ENCODE results near the gene TSGA10IP.

The TSGA10IP gene

DNA sequence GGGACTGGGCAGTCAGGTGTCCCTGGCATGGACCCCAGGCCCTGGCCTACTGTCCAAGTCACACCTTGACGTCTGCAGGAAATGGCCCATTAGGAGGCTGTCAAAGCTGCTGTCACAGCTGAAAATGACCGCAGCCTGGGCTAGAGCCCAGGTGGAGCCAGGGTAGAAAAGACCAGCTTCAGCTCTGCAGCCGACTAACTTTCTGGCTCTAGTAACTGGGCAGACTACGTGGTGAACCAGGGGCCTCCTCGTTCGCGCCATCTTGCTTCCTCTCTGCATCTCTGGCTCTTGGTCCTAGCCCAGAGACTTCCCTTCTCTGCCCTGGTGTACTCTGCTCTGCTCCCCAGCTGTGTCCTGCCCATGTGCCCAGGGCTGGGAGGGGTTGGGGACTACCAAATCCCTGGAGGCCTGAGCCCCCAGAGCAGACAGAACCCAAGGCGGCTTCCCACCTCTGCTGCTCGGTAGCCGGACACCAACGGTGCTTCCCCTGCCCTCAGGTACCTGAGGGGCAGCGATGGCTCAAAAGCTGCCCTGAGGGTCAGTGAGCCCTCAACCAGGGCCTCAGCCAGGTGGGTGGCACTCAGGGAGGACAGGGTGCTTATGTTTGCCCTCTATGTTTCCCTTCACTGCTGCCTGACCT lies 35.9 kb downstream of the TSGA10IP start:
- Mint-ChIP-seq H3K4me3 (no peak overlapping the region), H3K9me3 (no peaks in the 10 kb centered on the region), H3K27ac (no peak overlapping the region), H3K4me1 (no peaks in the 10 kb centered on the region), H3K27me3 (ENCODE audit: low read depth, poor library complexity) (no peaks in the 10 kb centered on the region), H3K36me3 (ENCODE audit: low read depth) (peaks cover 13% of the 10 kb centered on the region)
- no peak for DNase-seq
- TF ChIP-seq, protein P1, sequence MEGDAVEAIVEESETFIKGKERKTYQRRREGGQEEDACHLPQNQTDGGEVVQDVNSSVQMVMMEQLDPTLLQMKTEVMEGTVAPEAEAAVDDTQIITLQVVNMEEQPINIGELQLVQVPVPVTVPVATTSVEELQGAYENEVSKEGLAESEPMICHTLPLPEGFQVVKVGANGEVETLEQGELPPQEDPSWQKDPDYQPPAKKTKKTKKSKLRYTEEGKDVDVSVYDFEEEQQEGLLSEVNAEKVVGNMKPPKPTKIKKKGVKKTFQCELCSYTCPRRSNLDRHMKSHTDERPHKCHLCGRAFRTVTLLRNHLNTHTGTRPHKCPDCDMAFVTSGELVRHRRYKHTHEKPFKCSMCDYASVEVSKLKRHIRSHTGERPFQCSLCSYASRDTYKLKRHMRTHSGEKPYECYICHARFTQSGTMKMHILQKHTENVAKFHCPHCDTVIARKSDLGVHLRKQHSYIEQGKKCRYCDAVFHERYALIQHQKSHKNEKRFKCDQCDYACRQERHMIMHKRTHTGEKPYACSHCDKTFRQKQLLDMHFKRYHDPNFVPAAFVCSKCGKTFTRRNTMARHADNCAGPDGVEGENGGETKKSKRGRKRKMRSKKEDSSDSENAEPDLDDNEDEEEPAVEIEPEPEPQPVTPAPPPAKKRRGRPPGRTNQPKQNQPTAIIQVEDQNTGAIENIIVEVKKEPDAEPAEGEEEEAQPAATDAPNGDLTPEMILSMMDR (IDR thresholded peaks at IDR 0.05): no peak

DNA sequence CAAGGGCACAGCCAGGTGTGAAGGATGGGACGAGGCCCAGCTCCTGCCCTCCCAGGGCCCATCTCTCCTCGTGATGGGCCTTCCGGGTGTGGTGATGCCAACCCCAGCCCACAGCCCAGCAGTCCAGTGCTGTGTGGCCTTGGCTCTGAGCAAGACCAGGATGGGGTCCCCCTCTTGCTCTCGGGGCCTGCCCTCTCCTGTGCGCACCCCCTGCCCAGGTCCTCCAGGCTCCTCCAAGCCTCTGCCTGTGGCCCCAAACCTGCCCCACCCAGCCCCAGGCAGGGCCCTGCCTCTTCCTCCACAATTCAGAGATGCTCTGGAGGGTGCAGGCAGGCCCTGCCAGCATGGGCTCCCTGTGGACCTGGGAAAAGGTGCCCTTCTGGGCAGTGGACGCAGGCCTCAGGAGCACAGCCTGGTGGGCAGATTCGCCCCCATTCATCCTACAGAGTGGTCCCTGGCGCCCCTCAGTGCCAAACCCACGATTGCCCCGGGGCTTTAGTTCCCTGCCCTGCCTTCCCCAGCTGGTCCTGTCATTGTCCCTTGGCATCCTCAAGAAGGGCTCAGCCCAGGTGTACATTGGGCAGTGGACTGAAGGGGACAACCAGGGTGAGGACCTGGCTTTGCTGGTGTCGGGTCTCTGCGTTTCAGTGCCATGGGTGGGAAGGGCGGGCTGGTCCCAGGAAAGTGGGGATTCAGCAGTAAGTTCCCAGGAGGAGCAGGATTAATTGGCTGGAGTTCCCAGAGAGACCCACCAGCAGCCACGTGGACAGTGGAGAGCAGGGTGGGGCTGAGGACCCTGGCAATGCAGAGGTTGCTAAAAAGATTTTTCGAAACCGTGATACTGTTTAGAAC lies 36.9 kb downstream of the TSGA10IP start:
- Mint-ChIP-seq H3K27ac (no peak overlapping the region), H3K36me3 (ENCODE audit: low read depth) (peaks cover 11% of the 10 kb centered on the region), H3K27me3 (ENCODE audit: low read depth, poor library complexity) (no peaks in the 10 kb centered on the region), H3K9me3 (no peaks in the 10 kb centered on the region), H3K4me1 (no peaks in the 10 kb centered on the region), H3K4me3 (no peak overlapping the region)
- DNase-seq: no peak
- TF ChIP-seq, protein P1 (IDR thresholded peaks at IDR 0.05): no peak

- H3K36me3 Mint-ChIP-seq (ENCODE audit: low read depth): peaks cover 11% of the 10 kb centered on the region
- no peaks in the 10 kb centered on the region for H3K4me1 Mint-ChIP-seq
- H3K27ac Mint-ChIP-seq: no peak overlapping the region
- H3K4me3 Mint-ChIP-seq: no peak overlapping the region
- TF ChIP-seq, protein P1 (IDR thresholded peaks at IDR 0.05): no peak
- no peaks in the 10 kb centered on the region for H3K9me3 Mint-ChIP-seq
- DNase-seq: no peak
- H3K27me3 Mint-ChIP-seq (ENCODE audit: low read depth, poor library complexity): no peaks in the 10 kb centered on the region
Observed at GRCh38 chr11:65982824-65983588, 37.7 kb downstream of the TSGA10IP start.

- no peak overlapping the region for H3K4me3 Mint-ChIP-seq
- H3K27ac Mint-ChIP-seq: no peak overlapping the region
- TF ChIP-seq, protein P1 (IDR thresholded peaks at IDR 0.05): no peak
- peaks cover 11% of the 10 kb centered on the region for H3K36me3 Mint-ChIP-seq (ENCODE audit: low read depth)
- no peaks in the 10 kb centered on the region for H3K4me1 Mint-ChIP-seq
- H3K9me3 Mint-ChIP-seq: no peaks in the 10 kb centered on the region
- DNase-seq: no peak
- no peaks in the 10 kb centered on the region for H3K27me3 Mint-ChIP-seq (ENCODE audit: low read depth, poor library complexity)
Observed at GRCh38 chr11:65983589-65983987, 38.3 kb downstream of the TSGA10IP start.

GRCh38 chr11:65987336-65987735 lies 42.1 kb downstream of the TSGA10IP start:
- TF ChIP-seq, protein P1 (IDR thresholded peaks at IDR 0.05): no peak
- no peak overlapping the region for H3K27ac Mint-ChIP-seq

More at GRCh38 chr11:65987336-65987735, 42.1 kb downstream of the TSGA10IP start:
- no peak for DNase-seq
- Mint-ChIP-seq H3K4me1 (no peaks in the 10 kb centered on the region), H3K4me3 (no peak overlapping the region), H3K36me3 (ENCODE audit: low read depth) (peaks cover 5% of the 10 kb centered on the region), H3K27me3 (ENCODE audit: low read depth, poor library complexity) (no peaks in the 10 kb centered on the region), H3K9me3 (no peaks in the 10 kb centered on the region)

Data from nephron progenitor cell (in vitro differentiated cells).